ENCODE results near the gene ISYNA1.
"Not testable (repeated sequence)": the region's sequence is repeated elsewhere in the genome, so short reads cannot be mapped to it uniquely, and the experiment has no call there.

ISYNA1 gene

GRCh38 chr19:18419195-18419698, 18.7 kb downstream of the ISYNA1 start, which contains the start of gene SSBP4:
Gene SSBP4, plus strand, starts transcription at chr19:18419398. Its CDS starts 251 bp downstream, at chr19:18419649.
- peak in 2 of 3 experiments; percentile 40 to 43 for DNase-seq (ENCODE audit: low read depth in 3 of 3)

DNA sequence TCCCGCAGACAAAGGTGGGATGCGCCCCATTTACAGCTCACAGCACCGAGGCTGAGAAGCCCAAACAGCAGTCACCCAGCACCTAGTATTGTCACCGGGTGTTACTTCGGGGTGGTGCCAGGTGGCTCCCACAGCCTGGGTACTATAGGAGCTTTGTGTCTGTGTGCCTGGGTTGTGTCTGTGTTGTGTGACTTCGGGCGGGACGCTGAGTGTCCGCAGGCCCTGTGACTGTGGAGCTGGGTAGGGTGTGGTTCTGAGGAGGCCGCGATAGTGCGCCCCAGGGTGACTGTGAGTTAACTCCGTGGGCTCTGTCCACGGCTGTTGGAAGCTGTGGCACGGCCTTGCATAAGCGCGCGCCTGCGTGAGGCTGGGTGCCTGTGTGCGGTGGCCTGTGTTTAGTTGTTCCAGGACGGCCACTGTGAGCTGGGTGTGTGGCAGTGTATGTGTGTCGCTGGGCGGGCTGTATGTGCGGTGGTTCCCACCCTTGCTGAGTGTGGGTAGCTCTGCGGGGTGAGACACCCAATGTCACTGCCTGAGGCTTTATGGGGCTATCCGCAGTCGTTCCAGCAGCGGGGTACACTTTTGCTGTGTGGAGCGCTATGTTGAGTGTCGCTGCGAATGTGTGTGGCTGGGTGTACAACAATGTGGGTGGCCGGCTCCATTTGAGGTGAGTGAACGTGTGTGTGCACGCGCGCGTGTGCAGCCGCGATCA, 19.3 kb downstream of the ISYNA1 start:
- DNase-seq (ENCODE audit: low read depth in 3 of 3): no peak

GRCh38 chr19:18418029-18418482, 19.9 kb downstream of the ISYNA1 start:
- no peak for DNase-seq (ENCODE audit: low read depth in 3 of 3)

GRCh38 chr19:18417250-18418028, 20.5 kb downstream of the ISYNA1 start:
- DNase-seq (ENCODE audit: low read depth in 3 of 3): no peak

DNA sequence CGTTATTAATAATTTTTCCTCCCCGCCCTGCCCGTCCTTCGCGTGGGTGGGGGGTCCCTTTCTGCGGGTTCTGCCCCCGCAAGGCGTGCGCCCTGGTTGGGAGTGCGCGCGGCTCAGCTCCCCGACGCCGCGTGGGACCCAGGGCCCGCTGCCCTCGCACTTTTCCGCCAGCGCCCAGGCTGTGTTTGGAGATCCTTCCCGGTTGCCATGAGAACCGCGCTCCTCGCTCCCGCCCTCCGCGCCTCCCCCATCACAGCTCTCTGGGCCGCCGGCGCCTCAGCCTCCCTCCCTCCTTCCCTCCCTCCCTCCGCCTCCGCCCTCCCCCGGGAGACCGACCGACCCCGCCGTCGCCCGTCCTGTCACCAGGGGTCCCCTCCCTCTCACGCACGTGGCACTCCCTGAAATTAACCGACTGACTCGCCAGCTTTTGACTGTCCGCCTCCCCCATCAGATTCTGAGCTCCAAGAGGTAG, 21.1 kb downstream of the ISYNA1 start:
- peak in 2 of 3 experiments; percentile 48 to 57 for DNase-seq (ENCODE audit: low read depth in 3 of 3)

GRCh38 chr19:18415178-18415867, 22.6 kb downstream of the ISYNA1 start:
- no peak for DNase-seq (ENCODE audit: low read depth in 3 of 3)

GRCh38 chr19:18414504-18415177, 23.3 kb downstream of the ISYNA1 start:
- DNase-seq (ENCODE audit: low read depth in 3 of 3): no peak

DNA sequence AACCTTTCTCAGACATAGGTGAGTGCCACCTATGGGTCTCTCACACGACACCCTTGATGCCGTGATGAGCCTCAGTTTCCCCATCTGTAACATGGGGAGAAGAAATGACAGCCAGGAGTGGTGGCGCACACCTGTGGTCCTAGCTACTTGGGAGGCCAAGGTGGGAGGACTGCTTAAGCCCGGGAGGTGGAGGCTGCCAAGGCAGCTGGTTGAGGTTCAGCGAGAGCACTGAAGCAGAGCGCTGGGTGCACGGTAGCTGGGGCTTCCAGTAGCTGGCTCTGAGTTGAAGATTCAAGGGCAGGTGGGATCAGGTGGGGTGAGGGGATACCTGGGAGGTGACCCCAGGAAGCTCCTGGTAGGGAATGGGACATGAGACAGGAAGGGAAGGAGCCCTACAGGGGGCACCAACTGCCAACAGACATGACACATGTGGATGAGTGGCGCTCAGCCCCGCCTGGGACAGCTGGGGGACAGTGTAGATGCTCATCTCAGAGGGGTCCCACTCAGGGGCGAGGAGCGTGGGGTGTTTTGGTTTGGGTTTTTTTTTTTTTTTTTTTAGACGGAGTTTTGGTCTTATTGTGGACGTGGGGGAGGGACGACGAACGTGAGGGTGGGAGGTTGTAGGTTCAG, 25.2 kb downstream of the ISYNA1 start:
- DNase-seq (ENCODE audit: low read depth in 3 of 3): no peak

- no peak for DNase-seq (ENCODE audit: low read depth in 3 of 3)
Measured at GRCh38 chr19:18408053-18408476, 29.9 kb downstream of the ISYNA1 start.

- no peak for DNase-seq (ENCODE audit: low read depth in 3 of 3)
Measured at GRCh38 chr19:18406749-18407148, 31.2 kb downstream of the ISYNA1 start.

DNA sequence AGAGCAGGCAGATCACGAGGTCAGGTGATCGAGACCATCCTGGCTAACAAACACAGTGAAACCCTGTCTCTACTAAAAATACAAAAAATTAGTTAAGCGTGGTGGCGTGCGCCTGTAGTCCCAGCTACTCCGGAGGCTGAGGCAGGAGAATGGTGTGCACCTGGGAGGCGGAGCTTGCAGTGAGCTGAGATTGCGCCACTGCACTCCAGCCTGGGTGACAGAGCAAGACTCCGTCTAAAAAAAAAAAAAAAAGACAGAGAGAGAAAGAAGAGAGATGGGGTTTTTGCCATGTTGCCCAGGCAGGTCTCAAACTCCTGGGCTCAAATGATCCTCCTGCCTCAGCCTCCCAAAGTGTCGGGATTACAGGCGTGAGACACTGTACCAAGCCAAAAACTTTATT, 32.2 kb downstream of the ISYNA1 start:
- DNase-seq (ENCODE audit: low read depth in 3 of 3): not testable (repeated sequence)

- not testable (repeated sequence) for DNase-seq (ENCODE audit: low read depth in 3 of 3)
Measured at GRCh38 chr19:18402455-18403248, 35.3 kb downstream of the ISYNA1 start.

- DNase-seq (ENCODE audit: low read depth in 3 of 3): no peak
Measured at GRCh38 chr19:18401580-18402112, 36.3 kb downstream of the ISYNA1 start.

DNA sequence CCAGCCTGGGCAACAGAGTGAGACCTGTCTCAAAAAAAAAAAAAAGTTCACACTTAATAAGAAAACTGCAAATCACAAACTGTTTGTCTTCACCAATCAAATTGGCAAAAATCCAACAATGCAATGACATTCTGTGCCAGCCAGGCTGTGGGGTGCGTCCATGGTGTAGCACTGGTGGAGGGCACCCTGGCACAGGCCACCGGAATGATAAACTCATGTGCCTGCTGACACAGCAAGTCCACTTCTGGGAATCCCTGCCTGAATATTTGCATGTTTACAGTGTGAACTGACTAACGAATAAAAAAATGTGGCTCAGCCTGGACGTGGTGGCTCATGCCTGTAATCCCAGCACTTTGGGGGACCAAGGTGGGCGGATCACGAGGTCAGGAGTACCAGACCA, 38.9 kb downstream of the ISYNA1 start:
- no peak for DNase-seq (ENCODE audit: low read depth in 3 of 3)

- DNase-seq (ENCODE audit: low read depth in 3 of 3): no peak
Measured at GRCh38 chr19:18397242-18398202, 40.4 kb downstream of the ISYNA1 start, which contains the start of gene LRRC25. Gene LRRC25, minus strand, starts transcription at chr19:18397622. Its CDS starts 659 bp downstream, at chr19:18396963.

DNA sequence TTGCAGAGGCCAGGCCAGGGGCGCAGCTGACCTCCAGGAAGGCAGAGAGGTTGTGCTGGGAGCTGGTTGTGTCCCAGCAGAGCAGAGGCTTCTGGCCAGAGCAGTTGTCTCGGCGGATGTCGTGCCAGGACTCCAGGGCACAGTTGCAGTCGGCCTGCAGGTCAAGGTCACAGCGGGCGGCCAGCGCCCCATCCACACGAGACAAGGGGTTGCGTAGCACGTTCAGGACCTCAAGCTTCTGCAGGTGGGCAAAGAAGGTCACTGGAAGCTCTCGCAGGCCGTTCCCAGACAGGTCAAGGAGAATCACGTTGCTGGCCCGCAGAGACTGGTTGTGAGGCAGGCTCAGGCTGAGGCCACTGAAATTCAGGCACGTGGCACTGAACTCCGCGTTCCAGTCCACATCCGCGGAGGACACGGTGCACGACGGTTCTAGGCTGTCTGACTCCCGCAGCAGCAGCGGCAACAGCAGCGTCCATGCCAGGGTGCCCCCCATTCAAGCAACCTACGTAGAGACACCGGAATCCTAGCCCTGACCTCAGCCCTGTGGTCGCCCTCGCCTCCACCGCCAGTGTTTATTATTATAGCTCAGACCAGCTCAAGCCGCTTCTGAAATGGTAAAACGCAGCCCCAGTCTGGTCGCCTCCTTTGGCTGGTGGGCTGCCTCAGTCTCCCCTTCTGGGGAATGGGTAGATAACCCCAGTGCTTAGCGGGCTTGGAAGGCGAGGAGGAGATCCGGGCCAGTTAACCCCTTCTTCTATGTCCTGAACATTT, 41.3 kb downstream of the ISYNA1 start:
- DNase-seq (ENCODE audit: low read depth in 3 of 3): no peak

GRCh38 chr19:18393836-18394235, 44.1 kb downstream of the ISYNA1 start:
- DNase-seq (ENCODE audit: low read depth in 3 of 3): no peak

GRCh38 chr19:18392926-18393325, 45.0 kb downstream of the ISYNA1 start:
- no peak for DNase-seq (ENCODE audit: low read depth in 3 of 3)
